ENCODE data around the gene CAP1.
"Not testable (repeated sequence)": the region's sequence is repeated elsewhere in the genome, so short reads cannot be mapped to it uniquely, and the experiment has no call there.

The CAP1 gene

DNA sequence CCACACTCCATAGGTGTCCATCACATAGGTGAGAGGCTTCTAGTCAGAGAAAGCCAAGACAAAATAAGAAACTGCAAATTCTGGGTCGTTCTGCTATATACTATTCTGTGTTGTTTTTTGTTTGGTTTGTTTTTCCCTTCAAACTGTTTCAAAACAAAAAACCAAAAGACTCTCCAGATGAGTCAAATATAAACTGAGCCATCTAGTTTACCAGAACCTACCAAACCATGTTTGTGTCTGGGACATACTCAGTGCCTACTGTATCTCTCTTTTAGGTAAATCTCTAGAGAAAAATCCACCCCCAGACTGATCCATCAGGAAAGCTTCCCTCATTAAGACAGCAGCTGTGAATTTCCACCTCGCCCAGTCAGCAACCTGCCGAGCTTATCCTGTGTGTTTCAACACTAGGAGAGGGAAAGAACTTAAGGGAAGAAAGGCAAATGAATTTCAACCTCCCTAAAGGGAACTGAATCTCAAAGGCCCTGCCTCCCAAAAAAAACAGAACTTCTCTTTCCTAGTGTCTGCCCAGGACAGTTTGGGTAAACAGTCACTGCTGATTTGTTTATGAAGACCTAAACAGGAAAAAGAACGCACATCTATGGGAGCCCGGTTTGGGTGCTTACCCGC lies 39.4 kb downstream of the CAP1 start:
- Mint-ChIP-seq H3K4me3 (no peak overlapping the region), H3K9me3 (no peaks in the 10 kb centered on the region), H3K27me3 (ENCODE audit: low read depth, poor library complexity) (no peaks in the 10 kb centered on the region), H3K36me3 (ENCODE audit: low read depth) (peaks cover 60% of the 10 kb centered on the region), H3K4me1 (no peaks in the 10 kb centered on the region), H3K27ac (peak overlapping the region; percentile 34)
- no peak for DNase-seq
- TF ChIP-seq, protein P1, sequence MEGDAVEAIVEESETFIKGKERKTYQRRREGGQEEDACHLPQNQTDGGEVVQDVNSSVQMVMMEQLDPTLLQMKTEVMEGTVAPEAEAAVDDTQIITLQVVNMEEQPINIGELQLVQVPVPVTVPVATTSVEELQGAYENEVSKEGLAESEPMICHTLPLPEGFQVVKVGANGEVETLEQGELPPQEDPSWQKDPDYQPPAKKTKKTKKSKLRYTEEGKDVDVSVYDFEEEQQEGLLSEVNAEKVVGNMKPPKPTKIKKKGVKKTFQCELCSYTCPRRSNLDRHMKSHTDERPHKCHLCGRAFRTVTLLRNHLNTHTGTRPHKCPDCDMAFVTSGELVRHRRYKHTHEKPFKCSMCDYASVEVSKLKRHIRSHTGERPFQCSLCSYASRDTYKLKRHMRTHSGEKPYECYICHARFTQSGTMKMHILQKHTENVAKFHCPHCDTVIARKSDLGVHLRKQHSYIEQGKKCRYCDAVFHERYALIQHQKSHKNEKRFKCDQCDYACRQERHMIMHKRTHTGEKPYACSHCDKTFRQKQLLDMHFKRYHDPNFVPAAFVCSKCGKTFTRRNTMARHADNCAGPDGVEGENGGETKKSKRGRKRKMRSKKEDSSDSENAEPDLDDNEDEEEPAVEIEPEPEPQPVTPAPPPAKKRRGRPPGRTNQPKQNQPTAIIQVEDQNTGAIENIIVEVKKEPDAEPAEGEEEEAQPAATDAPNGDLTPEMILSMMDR (IDR thresholded peaks at IDR 0.05), result no peak

DNA sequence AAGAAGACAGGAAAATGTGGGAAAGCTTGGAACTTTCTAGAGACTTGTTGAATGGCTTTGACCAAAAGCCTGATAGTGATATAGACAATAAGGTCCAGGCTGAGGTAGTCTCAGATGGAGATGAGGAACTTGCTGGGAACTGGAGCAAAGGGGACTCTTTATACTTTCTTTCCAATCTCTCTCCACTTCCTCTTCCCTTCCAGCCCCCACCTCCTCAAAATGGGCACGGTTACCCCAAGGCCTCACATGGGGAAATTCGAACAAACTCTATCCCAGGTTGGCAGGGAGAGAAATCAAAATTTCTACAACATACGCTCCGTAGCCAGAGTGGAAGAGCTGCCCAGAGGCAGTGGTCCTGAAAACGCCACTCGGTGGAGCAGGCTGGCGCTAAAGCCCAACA lies 41.3 kb downstream of the CAP1 start:
- Mint-ChIP-seq H3K4me1 (no peaks in the 10 kb centered on the region), H3K27ac (no peak overlapping the region), H3K27me3 (ENCODE audit: low read depth, poor library complexity) (no peaks in the 10 kb centered on the region), H3K9me3 (no peaks in the 10 kb centered on the region), H3K4me3 (no peak overlapping the region), H3K36me3 (ENCODE audit: low read depth) (peaks cover 62% of the 10 kb centered on the region)
- DNase-seq, result no peak
- TF ChIP-seq, protein P1 (IDR thresholded peaks at IDR 0.05), result no peak

DNA sequence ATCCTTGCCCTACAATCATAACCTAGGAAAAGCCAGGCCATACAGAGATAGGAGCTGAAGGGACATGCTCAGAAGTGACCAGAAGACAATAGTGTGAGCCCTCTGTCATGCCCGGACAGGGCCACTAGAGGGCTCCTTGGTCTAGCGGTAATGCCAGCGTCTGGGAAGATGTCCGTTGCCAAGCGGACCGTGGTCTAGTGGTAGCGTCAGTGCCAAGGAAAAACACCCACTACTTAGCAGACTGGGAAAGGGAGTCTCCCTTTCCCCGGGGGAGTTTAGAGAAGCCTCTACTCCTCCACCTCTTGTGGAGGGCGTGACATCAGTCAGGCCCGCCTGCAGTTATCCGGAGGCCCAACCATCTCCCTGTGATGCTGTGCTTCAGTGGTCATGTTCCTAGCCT lies 44.2 kb downstream of the CAP1 start:
- not testable (repeated sequence) for H3K27me3 Mint-ChIP-seq (ENCODE audit: low read depth, poor library complexity); H3K9me3 Mint-ChIP-seq; H3K4me1 Mint-ChIP-seq; H3K27ac Mint-ChIP-seq; H3K4me3 Mint-ChIP-seq
- TF ChIP-seq, protein P1 (IDR thresholded peaks at IDR 0.05), result peak; percentile 79
- H3K36me3 Mint-ChIP-seq (ENCODE audit: low read depth), result peaks cover 61% of the 10 kb centered on the region
- DNase-seq, result peak; percentile 75

DNA sequence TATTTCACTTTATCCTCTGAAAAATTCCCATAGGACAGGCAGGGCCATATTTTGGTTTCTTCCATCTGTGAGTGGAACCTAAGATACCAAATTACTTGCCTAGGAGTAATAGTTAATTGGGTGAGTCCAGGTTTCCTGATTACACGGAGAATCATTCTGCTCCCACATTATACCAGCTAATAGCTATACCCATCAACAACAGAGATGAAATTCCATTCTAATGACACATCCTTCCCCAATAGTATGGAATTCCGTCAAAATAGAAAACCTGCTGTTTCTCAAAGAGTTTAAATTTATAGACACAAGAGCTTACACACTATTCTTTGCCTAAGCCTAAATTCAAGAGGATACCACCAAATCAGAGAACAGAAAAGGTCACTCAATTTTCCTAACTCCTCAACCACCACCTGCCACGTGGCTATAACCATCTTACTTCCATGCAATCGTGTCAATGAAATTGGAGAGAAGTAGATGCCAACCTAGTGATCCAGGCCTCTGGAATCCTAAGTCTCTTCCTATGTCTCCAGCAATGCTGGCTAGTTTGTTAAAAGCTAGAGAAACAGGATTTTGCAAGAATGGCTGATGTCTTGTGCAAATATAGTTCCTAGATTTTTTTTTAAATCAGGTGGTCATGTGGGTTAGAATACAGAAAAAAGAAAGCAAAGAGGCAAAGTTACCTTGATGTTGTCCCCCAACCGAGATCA lies 50.3 kb downstream of the CAP1 start:
- peaks cover 8% of the 10 kb centered on the region for H3K4me1 Mint-ChIP-seq
- H3K27me3 Mint-ChIP-seq (ENCODE audit: low read depth, poor library complexity), result no peaks in the 10 kb centered on the region
- peaks cover 57% of the 10 kb centered on the region for H3K36me3 Mint-ChIP-seq (ENCODE audit: low read depth)
- H3K9me3 Mint-ChIP-seq, result no peaks in the 10 kb centered on the region
- TF ChIP-seq, protein P1 (IDR thresholded peaks at IDR 0.05), result no peak
- H3K4me3 Mint-ChIP-seq, result no peak overlapping the region
- no peak overlapping the region for H3K27ac Mint-ChIP-seq
- no peak for DNase-seq

DNA sequence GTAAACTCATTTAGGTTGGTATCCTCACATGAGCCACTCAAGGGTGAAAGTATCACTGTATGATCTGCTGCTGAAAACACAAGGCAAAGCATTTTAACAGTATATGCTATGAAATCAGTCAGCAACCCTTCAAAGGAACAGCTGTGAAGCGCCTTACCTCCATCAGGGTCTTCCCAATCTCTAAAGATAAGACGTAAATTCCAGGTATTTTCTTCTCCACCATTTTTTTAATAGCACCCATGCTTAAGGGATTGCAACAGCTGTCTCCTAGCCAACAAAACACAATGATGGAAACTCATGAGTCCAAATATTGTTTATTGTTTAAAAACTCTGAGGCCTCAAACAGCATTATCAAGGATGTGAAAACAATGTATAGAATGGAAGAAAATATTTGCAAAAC lies 51.7 kb downstream of the CAP1 start:
- H3K36me3 Mint-ChIP-seq (ENCODE audit: low read depth), result peaks cover 52% of the 10 kb centered on the region
- TF ChIP-seq, protein P1 (IDR thresholded peaks at IDR 0.05), result no peak
- H3K4me3 Mint-ChIP-seq, result no peak overlapping the region
- peaks cover 23% of the 10 kb centered on the region for H3K4me1 Mint-ChIP-seq
- no peaks in the 10 kb centered on the region for H3K9me3 Mint-ChIP-seq
- DNase-seq, result no peak
- no peak overlapping the region for H3K27ac Mint-ChIP-seq
- peaks cover 4% of the 10 kb centered on the region for H3K27me3 Mint-ChIP-seq (ENCODE audit: low read depth, poor library complexity)

Measured in nephron progenitor cell (in vitro differentiated cells).